PC-3 (cell line): ENCODE data around the gene MYL11. TPM values are rescaled to one million over a fixed set of nuclear protein-coding genes. Genes with fewer than 3 reads are reported as not detected.

ENCODE experiments used
- ATAC-seq: fragments of 200-7000 bp; cut with Tn5 transposase; 2 replicates; pipeline ENCODE4 v1.9.1; 2020; ENCODE audit warnings: mild to moderate bottlenecking, moderate library complexity
- BruUV-seq: library from RNA; stranded (reverse); fragments of 400-500 nt; replicated peaks from 2 replicates; lab custom pipeline; 2021; lab: Mats Ljungman, UMichigan
- CTCF ChIA-PET: fragments of 300-600 bp; sonication (Branson Sonifier 250); formaldehyde crosslinking; loops from one replicate; lab custom pipeline; 2022; ENCODE audit warnings: antibody characterized with exemption; lab: Charles Lee
- POLR2A ChIA-PET: fragments of 300-600 bp; sonication (Branson Sonifier 250); formaldehyde crosslinking; loops from one replicate; lab custom pipeline; 2022; ENCODE audit warnings: antibody characterized with exemption; ENCODE audit not compliant: unreplicated experiment; lab: Charles Lee
- DNase-seq: peaks from one replicate; pipeline ENCODE4 v3.0.0-alpha.2; 2015
- H2AFZ ChIP-seq: fragments of 300-600 bp; sonication (generic); 2 replicates; pipeline ENCODE4 v1.6.0; 2016; ENCODE audit warnings: antibody characterized with exemption, low read length
- H3F3A ChIP-seq: fragments of 300-600 bp; sonication (generic); one replicate; pipeline ENCODE4 v1.6.0; 2017; ENCODE audit warnings: antibody characterized with exemption, low read length, control low read depth, mild to moderate bottlenecking; ENCODE audit not compliant: unreplicated experiment
- H3K27ac ChIP-seq: fragments of 300-600 bp; sonication (generic); 2 replicates; pipeline ENCODE4 v1.5.1; 2016; ENCODE audit warnings: mild to moderate bottlenecking, low read length
- H3K27me3 ChIP-seq: fragments of 300-600 bp; sonication (generic); 2 replicates; pipeline ENCODE4 v1.6.1; 2016; ENCODE audit warnings: low read length, mixed read lengths
- H3K36me3 ChIP-seq: fragments of 300-600 bp; sonication (generic); 2 replicates; pipeline ENCODE4 v1.6.1; 2016; ENCODE audit warnings: low read depth, mixed run types, low read length, mixed read lengths
- H3K4me1 ChIP-seq: fragments of 300-600 bp; sonication (generic); 2 replicates; pipeline ENCODE4 v1.5.1; 2016; ENCODE audit warnings: low read length; ENCODE audit not compliant: insufficient read depth
- H3K4me2 ChIP-seq: fragments of 300-600 bp; sonication (generic); 2 replicates; pipeline ENCODE4 v1.6.0; 2016; ENCODE audit warnings: low read length
- H3K4me3 ChIP-seq: fragments of 300-600 bp; sonication (generic); 2 replicates; pipeline ENCODE4 v1.5.1; 2016; ENCODE audit warnings: mild to moderate bottlenecking, low read length, mixed read lengths
- H3K79me2 ChIP-seq: fragments of 300-600 bp; sonication (generic); 2 replicates; pipeline ENCODE4 v1.6.1; 2017; ENCODE audit warnings: low read length, mixed read lengths
- H3K9ac ChIP-seq: fragments of 300-600 bp; sonication (generic); 2 replicates; pipeline ENCODE4 v1.6.0; 2016; ENCODE audit warnings: mild to moderate bottlenecking, low read length
- H3K9me2 ChIP-seq: fragments of 300-600 bp; sonication (generic); replicated peaks from 2 replicates; pipeline ENCODE4 v1.6.1; 2016; ENCODE audit warnings: mixed run types, low read length, mixed read lengths
- H3K9me3 ChIP-seq: fragments of 300-600 bp; sonication (generic); 2 replicates; pipeline ENCODE4 v1.6.1; 2016; ENCODE audit warnings: low read length, mixed read lengths
- H4K20me1 ChIP-seq: fragments of 300-600 bp; sonication (generic); 2 replicates; pipeline ENCODE4 v1.6.1; 2016; ENCODE audit warnings: low read length, mixed read lengths
- EZH2 ChIP-seq: fragments of 300-600 bp; sonication (generic); IDR thresholded peaks from one replicate; pipeline ENCODE4 v1.6.1; 2017; ENCODE audit warnings: antibody characterized with exemption, mild to moderate bottlenecking, low read length; ENCODE audit not compliant: unreplicated experiment
- EZH2phosphoT487 ChIP-seq: fragments of 300-600 bp; sonication (generic); IDR thresholded peaks from 2 replicates; pipeline ENCODE4 v1.6.1; 2018; ENCODE audit warnings: mild to moderate bottlenecking, antibody characterized with exemption, low read length, borderline replicate concordance
- intact Hi-C: fragments of 100-400 bp; cut with micrococcal nuclease; formaldehyde crosslinking; loops from 2 replicates; pipeline ENCODE4 v1.9.0; 2023
- total RNA-seq: library from RNA; depleted of rRNA; stranded (reverse); fragments of >200 nt; gene quantifications from 2 replicates; pipeline ENCODE4 v1.2.3, GENCODE V29; 2014
- TF ChIP-seq, protein P1 (sequence below): fragments of 300-600 bp; sonication (generic); conservative IDR thresholded peaks from 2 replicates; pipeline ENCODE4 v1.5.1; 2017; ENCODE audit warnings: antibody characterized with exemption, low read depth, mild to moderate bottlenecking, low read length

MYL11 gene
- total RNA-seq, 1 experiment from 2014 or later, result not detected

- ATAC-seq, result no peak
- peak overlapping the region; percentile 73 for H3K27ac ChIP-seq
These were observed 25.0 kb downstream of the MYL11 start for GRCh38 chr16:30399435-30400186.

GRCh38 chr16:30401768-30402425 lies 27.3 kb downstream of the MYL11 start:
- peaks cover 8% of the 10 kb centered on the region for H3K79me2 ChIP-seq
- no peaks in the 10 kb centered on the region for H3K36me3 ChIP-seq
- no peak overlapping the region for H3K9ac ChIP-seq
- H4K20me1 ChIP-seq, result no peaks in the 10 kb centered on the region
- H3F3A ChIP-seq, result no peaks in the 10 kb centered on the region
- POLR2A ChIA-PET, result no interaction called here
- no peaks in the 10 kb centered on the region for H3K27me3 ChIP-seq
- peaks cover 7% of the 10 kb centered on the region; the same call in 1 of the 2 replicates for H3K4me1 ChIP-seq
- H3K27ac ChIP-seq, result no peak overlapping the region
- no peak overlapping the region for H3K4me2 ChIP-seq
- DNase-seq, result no peak
- CTCF ChIA-PET, result no interaction called here
- ATAC-seq, result no peak
- no peak overlapping the region for H3K4me3 ChIP-seq
- no peak for TF ChIP-seq EZH2
- TF ChIP-seq, protein P1, sequence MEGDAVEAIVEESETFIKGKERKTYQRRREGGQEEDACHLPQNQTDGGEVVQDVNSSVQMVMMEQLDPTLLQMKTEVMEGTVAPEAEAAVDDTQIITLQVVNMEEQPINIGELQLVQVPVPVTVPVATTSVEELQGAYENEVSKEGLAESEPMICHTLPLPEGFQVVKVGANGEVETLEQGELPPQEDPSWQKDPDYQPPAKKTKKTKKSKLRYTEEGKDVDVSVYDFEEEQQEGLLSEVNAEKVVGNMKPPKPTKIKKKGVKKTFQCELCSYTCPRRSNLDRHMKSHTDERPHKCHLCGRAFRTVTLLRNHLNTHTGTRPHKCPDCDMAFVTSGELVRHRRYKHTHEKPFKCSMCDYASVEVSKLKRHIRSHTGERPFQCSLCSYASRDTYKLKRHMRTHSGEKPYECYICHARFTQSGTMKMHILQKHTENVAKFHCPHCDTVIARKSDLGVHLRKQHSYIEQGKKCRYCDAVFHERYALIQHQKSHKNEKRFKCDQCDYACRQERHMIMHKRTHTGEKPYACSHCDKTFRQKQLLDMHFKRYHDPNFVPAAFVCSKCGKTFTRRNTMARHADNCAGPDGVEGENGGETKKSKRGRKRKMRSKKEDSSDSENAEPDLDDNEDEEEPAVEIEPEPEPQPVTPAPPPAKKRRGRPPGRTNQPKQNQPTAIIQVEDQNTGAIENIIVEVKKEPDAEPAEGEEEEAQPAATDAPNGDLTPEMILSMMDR, result no peak
- TF ChIP-seq EZH2phosphoT487, result no peak
- no peaks in the 10 kb centered on the region for H3K9me3 ChIP-seq
- intact Hi-C loops, result no loop called here
- BruUV-seq, result no TSS peak
- no peaks in the 10 kb centered on the region for H3K9me2 ChIP-seq
- H2AFZ ChIP-seq, result no peak overlapping the region

More at GRCh38 chr16:30399435-30400186, 25.0 kb downstream of the MYL11 start:
- intact Hi-C loops, result no loop called here
- no TSS peak for BruUV-seq
- peak overlapping the region; percentile 98 for H2AFZ ChIP-seq
- H3K9ac ChIP-seq, result peak overlapping the region; percentile 91
- no peaks in the 10 kb centered on the region for H3K36me3 ChIP-seq
- TF ChIP-seq, protein P1, result no peak
- no peak for TF ChIP-seq EZH2
- TF ChIP-seq EZH2phosphoT487, result no peak
- H3K79me2 ChIP-seq, result peaks cover 20% of the 10 kb centered on the region
- peak overlapping the region; percentile 83 for H3K4me3 ChIP-seq
- ChIA-PET POLR2A (no interaction called here), CTCF (no interaction called here)
- no peaks in the 10 kb centered on the region for H3K27me3 ChIP-seq
- peak; percentile 9 for DNase-seq
- peak overlapping the region; percentile 98 for H3K4me2 ChIP-seq
- H3K9me2 ChIP-seq, result no peaks in the 10 kb centered on the region
- H4K20me1 ChIP-seq, result no peaks in the 10 kb centered on the region
- 0 out of 2 replicates have a peak, but pooled peaks cover 4% of the 10 kb centered on the region for H3K4me1 ChIP-seq
- no peaks in the 10 kb centered on the region for H3F3A ChIP-seq
- H3K9me3 ChIP-seq, result no peaks in the 10 kb centered on the region
